CD8-positive, alpha-beta memory T cell (primary cell): ENCODE measurements around the gene MAVS. TPM values are rescaled to one million over a fixed set of nuclear protein-coding genes. Genes with fewer than 3 reads are reported as not detected.

ENCODE experiments used
- CTCF ChIA-PET: fragments of 350-600 bp; sonication (Branson Sonifier 250); formaldehyde crosslinking; loops from one replicate; lab custom pipeline; 2021; ENCODE audit warnings: antibody characterized with exemption; lab: Charles Lee
- POLR2A ChIA-PET: fragments of 350-600 bp; sonication (Branson Sonifier 250); formaldehyde crosslinking; loops from one replicate; lab custom pipeline; 2021; ENCODE audit warnings: antibody characterized with exemption; lab: Charles Lee
- DNase-seq, 5 donors: peaks; one replicate each; pipeline versions ENCODE4 v3.0.0 to v3.0.0-alpha.2; 2020 to 2022; ENCODE audit warnings: mixed read lengths in 1 of 5
- H3K27ac ChIP-seq: one replicate; pipeline ENCODE4 v1.7.0; 2013; ENCODE audit warnings: low read depth, mild to moderate bottlenecking, low read length, moderate library complexity
- H3K27me3 ChIP-seq: 2 replicates; pipeline ENCODE4 v1.7.0; 2013; ENCODE audit warnings: low read length, mild to moderate bottlenecking; ENCODE audit not compliant: insufficient read depth, poor library complexity, severe bottlenecking
- H3K36me3 ChIP-seq: 2 replicates; pipeline ENCODE4 v1.7.0; 2013; ENCODE audit warnings: mild to moderate bottlenecking, low read length, moderate library complexity; ENCODE audit not compliant: insufficient read depth
- H3K4me1 ChIP-seq: 2 replicates; pipeline ENCODE4 v1.7.0; 2013; ENCODE audit warnings: mild to moderate bottlenecking, low read length, moderate library complexity; ENCODE audit not compliant: insufficient read depth
- H3K4me3 ChIP-seq: 2 replicates; pipeline ENCODE4 v1.7.0; 2013; ENCODE audit warnings: mild to moderate bottlenecking, low read length
- H3K9me3 ChIP-seq: 2 replicates; pipeline ENCODE4 v1.7.0; 2013; ENCODE audit warnings: mild to moderate bottlenecking, low read length
- H3K27ac Mint-ChIP-seq, 8 donors: one replicate each; pipeline ENCODE4 v1.8.0; 2020 to 2021; ENCODE audit warnings: mixed read lengths in 8 of 8, mild to moderate bottlenecking in 6 of 8, inconsistent platforms in 3 of 8, moderate library complexity in 3 of 8
- H3K27me3 Mint-ChIP-seq, 2 donors: one replicate each; pipeline ENCODE4 v1.8.0; 2020 to 2021; ENCODE audit warnings: mixed read lengths in 2 of 2, mild to moderate bottlenecking in 1 of 2, moderate library complexity in 1 of 2
- H3K36me3 Mint-ChIP-seq, 3 donors: one replicate each; pipeline ENCODE4 v1.8.0; 2020 to 2021; ENCODE audit warnings: mixed read lengths in 3 of 3, inconsistent platforms in 1 of 3, mild to moderate bottlenecking in 1 of 3
- H3K4me1 Mint-ChIP-seq, 3 donors: one replicate each; pipeline ENCODE4 v1.8.0; 2020 to 2021; ENCODE audit warnings: mixed read lengths in 3 of 3, inconsistent platforms in 1 of 3, mild to moderate bottlenecking in 1 of 3
- H3K4me3 Mint-ChIP-seq, 7 donors: one replicate each; pipeline ENCODE4 v1.8.0; 2020 to 2021; ENCODE audit warnings: mixed read lengths in 7 of 7, mild to moderate bottlenecking in 6 of 7, moderate library complexity in 4 of 7, inconsistent platforms in 2 of 7
- H3K9me3 Mint-ChIP-seq, 5 donors: one replicate each; pipeline ENCODE4 v1.8.0; 2020 to 2022; ENCODE audit warnings: mixed read lengths in 5 of 5, mild to moderate bottlenecking in 3 of 5, moderate library complexity in 2 of 5, inconsistent platforms in 1 of 5
- polyA plus RNA-seq: library from polyadenylated mRNA; unstranded; fragments of 300-500 nt; fragmentation: Illumina TruSeq; gene quantifications from one replicate; pipeline ENCODE4 v1.2.3, GENCODE V29; 2021
- total RNA-seq, 2 experiments: library from RNA; stranded (reverse); gene quantifications; one replicate each; pipeline ENCODE4 v1.2.3, GENCODE V29; 2021

Gene MAVS
- total and polyA plus RNA-seq, 3 experiments from 2014 or later: 8.1 to 34.8 (median 34.3) TPM

- H3K27ac Mint-ChIP-seq: peak overlapping the region in 3 of 8 donors; percentile 1 to 42 (median 34)
- Histone ChIP-seq H3K27me3 (no peaks in the 10 kb centered on the region), H3K9me3 (no peaks in the 10 kb centered on the region), H3K4me1 (no peaks in the 10 kb centered on the region), H3K27ac (no peak overlapping the region), H3K4me3 (no peak overlapping the region), H3K36me3 (peaks cover 38% of the 10 kb centered on the region)
- no peak overlapping the region for H3K4me3 Mint-ChIP-seq
- POLR2A ChIA-PET: interaction anchor here (0.7 kb wide), 1 partner anchor 105 kb away, joined by 3 read pairs; no protein-coding TSS in a partner anchor
- H3K27me3 Mint-ChIP-seq: no peaks in the 10 kb centered on the region
- peaks cover 6 to 84% (median 29%) of the 10 kb centered on the region in 3 donors for H3K36me3 Mint-ChIP-seq
- CTCF ChIA-PET: no interaction called here
- DNase-seq: no peak
- peaks cover 42 to 64% (median 55%) of the 10 kb centered on the region in 3 donors for H3K4me1 Mint-ChIP-seq
- no peaks in the 10 kb centered on the region for H3K9me3 Mint-ChIP-seq
Measured at GRCh38 chr20:3914446-3914845, 67.8 kb downstream of the MAVS start.

GRCh38 chr20:3915691-3916090 lies 69.1 kb downstream of the MAVS start:
- Histone ChIP-seq H3K27me3 (no peaks in the 10 kb centered on the region), H3K4me1 (no peaks in the 10 kb centered on the region), H3K9me3 (no peaks in the 10 kb centered on the region), H3K27ac (no peak overlapping the region), H3K4me3 (no peak overlapping the region), H3K36me3 (peaks cover 31% of the 10 kb centered on the region)
- Mint-ChIP-seq H3K4me3 (no peak overlapping the region), H3K27ac (peak overlapping the region in 6 of 8 donors; percentile 43 to 76 (median 59)), H3K4me1 (peaks cover 36 to 56% (median 49%) of the 10 kb centered on the region in 3 donors), H3K9me3 (no peaks in the 10 kb centered on the region), H3K36me3 (peaks cover 6 to 84% (median 29%) of the 10 kb centered on the region in 3 donors), H3K27me3 (no peaks in the 10 kb centered on the region)
- ChIA-PET POLR2A (no interaction called here), CTCF (interaction anchor here (1.0 kb wide), 1 partner anchor 11 kb away, joined by 3 read pairs; no protein-coding TSS in a partner anchor)
- DNase-seq: no peak

- POLR2A ChIA-PET: no interaction called here
- Mint-ChIP-seq H3K27me3 (no peaks in the 10 kb centered on the region), H3K9me3 (no peaks in the 10 kb centered on the region), H3K36me3 (peaks cover 6 to 84% (median 27%) of the 10 kb centered on the region in 3 donors), H3K4me1 (peaks cover 36 to 51% (median 49%) of the 10 kb centered on the region in 3 donors), H3K27ac (peak overlapping the region in 4 of 8 donors; percentile 27 to 57 (median 42)), H3K4me3 (no peak overlapping the region)
- peaks cover 25% of the 10 kb centered on the region for H3K36me3 ChIP-seq
- DNase-seq: no peak
- CTCF ChIA-PET: interaction anchor here (1.0 kb wide), 1 partner anchor 11 kb away, joined by 3 read pairs; no protein-coding TSS in a partner anchor
- H3K27ac ChIP-seq: no peak overlapping the region
- H3K4me1 ChIP-seq: no peaks in the 10 kb centered on the region
- no peaks in the 10 kb centered on the region for H3K9me3 ChIP-seq
- no peak overlapping the region for H3K4me3 ChIP-seq
- no peaks in the 10 kb centered on the region for H3K27me3 ChIP-seq
Measured at GRCh38 chr20:3916364-3916763, 69.7 kb downstream of the MAVS start.

- Mint-ChIP-seq H3K36me3 (peaks cover 6 to 88% (median 25%) of the 10 kb centered on the region in 3 donors), H3K4me1 (peaks cover 44 to 59% (median 57%) of the 10 kb centered on the region in 3 donors), H3K4me3 (no peak overlapping the region), H3K27me3 (no peaks in the 10 kb centered on the region), H3K9me3 (no peaks in the 10 kb centered on the region), H3K27ac (peak overlapping the region in 5 of 8 donors; percentile 30 to 64 (median 40))
- H3K4me1 ChIP-seq: no peaks in the 10 kb centered on the region
- no peak for DNase-seq
- ChIA-PET CTCF (no interaction called here), POLR2A (no interaction called here)
- H3K36me3 ChIP-seq: peaks cover 33% of the 10 kb centered on the region
- no peak overlapping the region for H3K27ac ChIP-seq
- no peaks in the 10 kb centered on the region for H3K27me3 ChIP-seq
- H3K4me3 ChIP-seq: no peak overlapping the region
- H3K9me3 ChIP-seq: no peaks in the 10 kb centered on the region
Measured at GRCh38 chr20:3919352-3919751, 72.7 kb downstream of the MAVS start.

GRCh38 chr20:3922223-3922982 lies 75.8 kb downstream of the MAVS start:
- no peak overlapping the region for H3K4me3 ChIP-seq
- Mint-ChIP-seq H3K27me3 (no peaks in the 10 kb centered on the region), H3K4me3 (peak overlapping the region in 1 of 7 donors; percentile 24), H3K27ac (peak overlapping the region in 7 of 8 donors; percentile 6 to 92 (median 66)), H3K4me1 (peaks cover 36 to 57% (median 42%) of the 10 kb centered on the region in 3 donors), H3K36me3 (peaks cover 0 to 78% (median 21%) of the 10 kb centered on the region in 3 donors), H3K9me3 (no peaks in the 10 kb centered on the region)
- H3K27me3 ChIP-seq: no peaks in the 10 kb centered on the region
- ChIA-PET POLR2A (no interaction called here), CTCF (interaction anchor here (1.1 kb wide), 1 partner anchor 10 kb away, joined by 3 read pairs; no protein-coding TSS in a partner anchor)
- peaks cover 27% of the 10 kb centered on the region for H3K36me3 ChIP-seq
- H3K27ac ChIP-seq: no peak overlapping the region
- no peak for DNase-seq
- H3K9me3 ChIP-seq: no peaks in the 10 kb centered on the region
- no peaks in the 10 kb centered on the region for H3K4me1 ChIP-seq

- H3K4me3 Mint-ChIP-seq: no peak overlapping the region
- peaks cover 27% of the 10 kb centered on the region for H3K36me3 ChIP-seq
- H3K27ac Mint-ChIP-seq: peak overlapping the region in 6 of 8 donors; percentile 25 to 66 (median 62)
- no peaks in the 10 kb centered on the region for H3K9me3 ChIP-seq
- no peaks in the 10 kb centered on the region for H3K9me3 Mint-ChIP-seq
- H3K36me3 Mint-ChIP-seq: peaks cover 0 to 75% (median 21%) of the 10 kb centered on the region in 3 donors
- POLR2A ChIA-PET: no interaction called here
- H3K27me3 ChIP-seq: no peaks in the 10 kb centered on the region
- H3K4me3 ChIP-seq: no peak overlapping the region
- CTCF ChIA-PET: interaction anchor here (0.7 kb wide), 1 partner anchor 34 kb away, joined by 5 read pairs; the partner anchor contains the start of gene PANK2
- H3K27me3 Mint-ChIP-seq: no peaks in the 10 kb centered on the region
- H3K4me1 Mint-ChIP-seq: peaks cover 38 to 60% (median 46%) of the 10 kb centered on the region in 3 donors
- H3K4me1 ChIP-seq: no peaks in the 10 kb centered on the region
- DNase-seq: no peak
- H3K27ac ChIP-seq: no peak overlapping the region
Measured at GRCh38 chr20:3922983-3923339, 76.3 kb downstream of the MAVS start.

GRCh38 chr20:3923818-3924217 lies 77.2 kb downstream of the MAVS start:
- H3K36me3 ChIP-seq: peaks cover 27% of the 10 kb centered on the region

More at GRCh38 chr20:3923818-3924217, 77.2 kb downstream of the MAVS start:
- Histone ChIP-seq H3K9me3 (no peaks in the 10 kb centered on the region), H3K4me3 (no peak overlapping the region), H3K27me3 (no peaks in the 10 kb centered on the region), H3K4me1 (no peaks in the 10 kb centered on the region), H3K27ac (no peak overlapping the region)
- H3K36me3 Mint-ChIP-seq: peaks cover 0 to 66% (median 17%) of the 10 kb centered on the region in 3 donors
- peaks cover 35 to 62% (median 42%) of the 10 kb centered on the region in 3 donors for H3K4me1 Mint-ChIP-seq
- no peaks in the 10 kb centered on the region for H3K27me3 Mint-ChIP-seq
- CTCF ChIA-PET: no interaction called here
- POLR2A ChIA-PET: no interaction called here
- no peaks in the 10 kb centered on the region for H3K9me3 Mint-ChIP-seq
- DNase-seq: no peak
- H3K4me3 Mint-ChIP-seq: no peak overlapping the region
- H3K27ac Mint-ChIP-seq: peak overlapping the region in 7 of 8 donors; percentile 25 to 91 (median 60)
